Right ventricle myocardium inferior (tissue), 1 donor: ENCODE data around the gene TPSAB1. TPM values are rescaled to one million over a fixed set of nuclear protein-coding genes. Genes with fewer than 3 reads are reported as not detected.

Experiments
- ATAC-seq: fragments of 200-7000 bp; cut with Tn5 transposase; one replicate; pipeline ENCODE4 v1.9.1; 2020; ENCODE audit warnings: mild to moderate bottlenecking, moderate library complexity
- DNase-seq: peaks from one replicate; pipeline ENCODE4 v3.0.0; 2021; ENCODE audit errors: missing footprints
- intact Hi-C: fragments of 100-400 bp; cut with DNase I; formaldehyde crosslinking; loops from one replicate; pipeline ENCODE4 v1.11.0; 2022
- total RNA-seq: library from RNA; stranded (reverse); fragmentation: NEBNext Ultra II Directional; extraction: Animal tissue kit (Norgen Biotek cat#: 25700); gene quantifications from one replicate; pipeline ENCODE4 v1.2.1, GENCODE V29; 2021
- donor health status: DM: no; HTN: yes; CAD: no; lungs with severe emphysema.

TPSAB1 gene
- total RNA-seq, 1 donor from 2014 or later = 9.4 TPM

DNA sequence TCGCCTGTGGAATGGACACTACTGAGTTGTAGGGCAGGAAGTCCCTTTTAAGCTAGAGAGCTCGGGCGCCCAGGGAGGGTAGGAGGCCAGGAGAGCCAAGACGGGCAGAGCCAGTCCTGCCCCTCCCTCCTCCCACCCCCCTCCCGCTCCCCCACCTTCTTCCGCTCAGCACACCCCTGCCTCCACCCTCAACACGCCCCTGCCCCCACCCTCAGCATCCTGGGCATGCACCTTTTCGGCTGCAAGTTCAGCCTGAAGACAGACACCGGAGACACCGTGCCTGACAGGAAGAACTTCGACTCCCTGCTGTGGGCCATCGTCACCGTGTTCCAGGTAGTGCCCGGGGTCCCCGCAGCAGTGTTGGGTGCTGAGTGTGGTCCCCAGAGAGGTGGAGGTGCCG, 33.7 kb upstream of the TPSAB1 start:
- DNase-seq (no peak), ATAC-seq (no peak)
- intact Hi-C loops = no loop called here

GRCh38 chr16:1208239-1208830, 32.2 kb upstream of the TPSAB1 start:
- no peak for ATAC-seq
- intact Hi-C loops = no loop called here
- DNase-seq = no peak

- ATAC-seq (no peak), DNase-seq (no peak)
- intact Hi-C loops = no loop called here
Observed at GRCh38 chr16:1209081-1209480, 31.4 kb upstream of the TPSAB1 start.

- intact Hi-C loops = no loop called here
- no peak for ATAC-seq
- DNase-seq = no peak
Observed at GRCh38 chr16:1210461-1210860, 30.0 kb upstream of the TPSAB1 start.

GRCh38 chr16:1211451-1212268, 28.8 kb upstream of the TPSAB1 start:
- ATAC-seq (no peak), DNase-seq (no peak)
- intact Hi-C loops = no loop called here

DNA sequence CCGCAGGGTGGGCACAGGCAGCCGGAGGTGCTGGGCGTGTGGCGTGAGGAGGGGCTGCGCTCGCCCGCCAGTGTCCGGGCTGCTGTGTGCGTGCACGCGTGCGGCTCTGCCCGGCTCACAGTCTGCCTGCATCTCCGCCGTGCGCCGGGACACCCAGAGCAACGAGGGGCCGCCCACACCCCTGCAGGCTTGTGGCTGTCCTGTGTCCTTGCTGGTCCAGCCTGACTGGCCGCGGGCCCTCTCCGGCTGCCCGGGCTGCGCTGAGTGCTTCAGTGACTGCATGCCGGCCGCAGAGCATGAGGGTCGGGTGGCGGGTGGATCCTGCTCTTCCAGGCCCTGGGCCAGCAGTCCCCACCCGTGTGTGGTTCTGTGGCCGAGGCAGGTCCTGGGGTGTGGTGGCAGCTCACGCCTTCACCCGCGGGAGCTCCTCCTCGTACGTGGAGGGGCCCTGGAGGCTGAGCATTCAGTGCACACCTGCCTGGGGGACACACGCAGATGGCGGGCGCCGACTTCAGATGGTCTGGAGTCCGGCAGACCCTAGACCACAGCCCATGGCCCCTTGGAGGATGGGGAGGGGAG, 27.8 kb upstream of the TPSAB1 start:
- DNase-seq (no peak), ATAC-seq (no peak)
- intact Hi-C loops = no loop called here

- intact Hi-C loops = no loop called here
- ATAC-seq (no peak), DNase-seq (no peak)
Observed at GRCh38 chr16:1213231-1213630, 27.3 kb upstream of the TPSAB1 start.

GRCh38 chr16:1213796-1214372, 26.6 kb upstream of the TPSAB1 start:
- intact Hi-C loops = no loop called here
- ATAC-seq = no peak
- DNase-seq = no peak

DNA sequence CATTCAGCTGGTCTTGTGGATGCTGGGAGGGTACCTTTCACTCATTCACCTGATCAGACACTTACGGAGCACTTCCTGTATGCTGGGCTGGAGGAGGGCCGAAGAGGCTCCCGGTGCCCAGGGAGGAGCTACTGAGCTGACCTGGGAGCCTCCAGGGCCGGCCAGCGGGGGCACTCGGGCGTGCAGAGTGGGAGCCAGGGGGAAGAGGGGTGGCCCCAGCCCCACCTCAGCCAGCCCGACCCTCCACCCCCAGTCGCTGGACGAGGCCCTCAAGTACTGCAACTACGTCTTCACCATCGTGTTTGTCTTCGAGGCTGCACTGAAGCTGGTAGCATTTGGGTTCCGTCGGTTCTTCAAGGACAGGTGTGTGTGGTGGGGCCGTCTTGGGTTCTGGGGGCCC, 25.8 kb upstream of the TPSAB1 start:
- DNase-seq (no peak), ATAC-seq (no peak)
- intact Hi-C loops = no loop called here

GRCh38 chr16:1215574-1216295, 24.8 kb upstream of the TPSAB1 start:
- DNase-seq = no peak
- intact Hi-C loops = no loop called here
- ATAC-seq = no peak

- DNase-seq (no peak), ATAC-seq (no peak)
- intact Hi-C loops = no loop called here
Observed at GRCh38 chr16:1216296-1216619, 24.2 kb upstream of the TPSAB1 start.

DNA sequence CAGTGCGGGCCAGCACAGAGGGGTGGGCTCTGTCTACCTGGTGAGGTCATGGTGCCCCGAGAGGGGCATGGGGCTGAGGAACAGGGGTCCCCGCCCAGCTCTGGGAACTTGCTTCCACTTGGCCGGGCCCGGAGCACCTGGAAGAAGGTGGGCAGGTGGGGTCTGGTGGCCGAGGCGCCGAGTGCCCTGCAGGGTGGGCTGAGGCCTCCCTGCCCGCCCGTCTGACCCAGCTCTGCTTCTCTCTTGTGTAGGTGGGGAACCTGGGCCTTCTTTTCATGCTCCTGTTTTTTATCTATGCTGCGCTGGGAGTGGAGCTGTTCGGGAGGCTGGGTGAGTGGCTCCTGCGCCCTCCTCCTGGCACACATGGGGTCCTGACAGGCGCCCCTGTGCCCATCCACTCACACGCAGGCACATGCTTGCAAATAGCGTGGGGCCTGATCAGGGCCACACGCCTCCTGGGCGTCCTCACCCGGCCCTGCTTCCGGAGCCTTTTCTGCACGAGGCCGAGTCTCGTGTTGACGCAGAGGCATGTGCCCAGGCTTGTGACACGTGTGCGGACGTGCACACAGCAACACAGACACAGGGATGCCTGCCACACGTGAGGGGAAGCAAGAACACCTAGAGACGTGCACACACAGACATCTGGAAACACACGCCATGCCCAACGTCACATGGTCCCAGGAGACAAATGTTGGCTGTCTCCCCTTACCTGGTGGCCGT, 23.7 kb upstream of the TPSAB1 start:
- intact Hi-C loops = no loop called here
- no peak for DNase-seq
- ATAC-seq = no peak

DNA sequence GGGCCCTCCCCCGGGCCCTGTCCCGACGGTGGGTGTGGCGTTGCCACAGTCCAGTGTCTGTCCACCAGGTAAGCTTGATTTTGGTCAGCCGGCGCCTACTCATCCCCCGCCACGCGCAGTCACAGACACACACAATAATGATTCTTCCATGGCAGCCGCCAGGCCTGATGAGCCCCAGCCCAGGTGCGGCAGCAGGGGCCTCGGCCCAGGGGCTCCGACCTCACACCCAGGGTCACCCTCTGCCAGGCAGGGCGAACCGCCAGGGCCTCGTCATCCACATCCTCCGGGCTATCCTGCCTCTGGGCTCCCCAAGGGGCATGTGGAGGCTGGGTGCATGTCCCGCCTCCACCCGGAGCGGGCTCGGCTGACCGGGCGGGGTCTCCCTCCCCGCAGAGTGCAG, 23.0 kb upstream of the TPSAB1 start:
- intact Hi-C loops = no loop called here

GRCh38 chr16:1218061-1218929, 22.2 kb upstream of the TPSAB1 start:
- intact Hi-C loops = no loop called here
- DNase-seq = no peak
- no peak for ATAC-seq

More for the DNA sequence above, 23.0 kb upstream of the TPSAB1 start:
- ATAC-seq (no peak), DNase-seq (no peak)

- intact Hi-C loops = no loop called here
- DNase-seq (no peak), ATAC-seq (no peak)
Observed at GRCh38 chr16:1218930-1219611, 21.4 kb upstream of the TPSAB1 start.

DNA sequence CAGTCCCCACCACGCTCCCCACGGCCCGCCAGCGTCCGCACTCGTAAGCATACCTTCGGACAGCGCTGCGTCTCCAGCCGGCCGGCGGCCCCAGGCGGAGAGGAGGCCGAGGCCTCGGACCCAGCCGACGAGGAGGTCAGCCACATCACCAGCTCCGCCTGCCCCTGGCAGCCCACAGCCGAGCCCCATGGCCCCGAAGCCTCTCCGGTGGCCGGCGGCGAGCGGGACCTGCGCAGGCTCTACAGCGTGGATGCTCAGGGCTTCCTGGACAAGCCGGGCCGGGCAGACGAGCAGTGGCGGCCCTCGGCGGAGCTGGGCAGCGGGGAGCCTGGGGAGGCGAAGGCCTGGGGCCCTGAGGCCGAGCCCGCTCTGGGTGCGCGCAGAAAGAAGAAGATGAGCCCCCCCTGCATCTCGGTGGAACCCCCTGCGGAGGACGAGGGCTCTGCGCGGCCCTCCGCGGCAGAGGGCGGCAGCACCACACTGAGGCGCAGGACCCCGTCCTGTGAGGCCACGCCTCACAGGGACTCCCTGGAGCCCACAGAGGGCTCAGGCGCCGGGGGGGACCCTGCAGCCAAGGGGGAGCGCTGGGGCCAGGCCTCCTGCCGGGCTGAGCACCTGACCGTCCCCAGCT, 20.3 kb upstream of the TPSAB1 start:
- DNase-seq (no peak), ATAC-seq (no peak)
- intact Hi-C loops = no loop called here
